GM19238 (cell line): Measurements from ENCODE around the gene CEMIP2.

Experiments
- DNase-seq: peaks from one replicate; pipeline ENCODE4 v3.0.0; 2011; ENCODE audit warnings: low spot score; ENCODE audit not compliant: insufficient read length

Gene CEMIP2

GRCh38 chr9:71746758-71747125 is 21.6 kb downstream of the CEMIP2 start:
- DNase-seq: no peak

DNA sequence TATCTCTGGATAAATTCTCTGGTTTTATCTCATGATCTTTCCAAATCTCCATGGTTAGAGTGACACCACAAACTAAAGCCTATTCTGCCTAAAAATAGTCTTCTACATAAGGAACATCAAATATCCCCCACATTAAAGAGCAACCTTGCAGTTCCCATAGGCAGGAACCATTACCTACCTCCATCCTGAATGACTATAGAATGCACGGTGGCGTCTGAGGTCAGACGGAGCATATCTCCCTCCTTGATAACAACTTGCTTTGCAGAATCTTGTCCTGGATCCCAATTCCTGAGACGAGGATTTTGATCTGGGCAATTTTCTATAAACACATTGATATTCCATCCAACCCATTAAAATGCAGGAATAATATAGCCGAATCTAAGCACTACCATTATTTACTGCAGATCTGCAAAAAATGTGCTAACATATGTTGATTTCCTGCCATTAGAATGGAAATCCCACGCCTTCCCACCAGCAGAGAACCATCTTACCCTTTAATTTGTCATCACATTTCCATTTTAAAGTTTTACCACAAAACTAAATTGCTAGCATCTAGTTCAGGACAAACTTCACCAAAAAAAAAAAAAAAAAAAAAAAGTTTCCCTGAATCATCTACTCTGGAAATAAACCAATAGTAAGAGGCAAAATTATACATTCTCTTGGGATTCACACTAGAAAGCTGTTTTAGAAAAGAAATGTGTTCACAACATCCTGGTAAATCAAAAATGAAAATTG is 22.1 kb downstream of the CEMIP2 start:
- no peak for DNase-seq

- no peak for DNase-seq
These were observed 23.4 kb downstream of the CEMIP2 start for GRCh38 chr9:71744754-71745521.

GRCh38 chr9:71743882-71744281 is 24.4 kb downstream of the CEMIP2 start:
- DNase-seq: no peak

- no peak for DNase-seq
These were observed 25.1 kb downstream of the CEMIP2 start for GRCh38 chr9:71743217-71743705.

DNA sequence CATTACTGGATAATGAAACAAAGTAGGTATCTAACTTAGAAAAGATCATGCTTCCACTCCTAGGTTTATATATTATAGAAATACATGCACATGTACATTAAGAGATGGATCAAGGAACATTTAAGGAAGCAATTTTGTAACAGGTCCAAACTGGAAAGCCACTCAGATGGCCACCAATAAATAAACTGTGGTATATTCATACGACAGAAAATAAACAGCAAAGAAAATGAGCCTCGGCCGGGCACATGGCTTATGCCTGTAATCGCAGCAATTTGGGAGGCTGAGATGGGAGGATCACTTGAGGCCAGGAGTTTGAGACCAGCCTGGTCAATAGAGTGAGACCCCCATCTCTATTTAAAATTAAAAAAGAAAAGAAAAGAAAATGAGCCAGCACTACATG is 25.6 kb downstream of the CEMIP2 start:
- DNase-seq: no peak

GRCh38 chr9:71741926-71742648 is 26.2 kb downstream of the CEMIP2 start:
- DNase-seq: no peak

DNA sequence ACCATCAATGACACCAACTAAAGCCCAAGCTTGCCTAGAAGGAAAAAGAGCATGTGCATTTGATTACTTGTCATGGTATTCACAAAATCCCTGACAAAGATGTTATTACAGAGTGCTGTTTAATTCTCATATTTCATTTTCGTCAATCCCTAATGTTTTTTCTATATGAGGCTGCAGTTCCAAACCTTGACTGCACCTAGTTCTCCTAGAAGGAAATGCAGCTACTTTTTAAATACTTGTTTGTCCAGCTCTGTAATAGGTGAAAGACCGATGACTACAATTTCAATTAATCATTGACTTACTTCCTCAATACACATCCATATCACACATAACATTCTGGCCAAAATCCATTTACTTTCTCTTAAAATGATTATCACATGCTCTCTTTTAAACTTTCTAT is 28.1 kb downstream of the CEMIP2 start:
- DNase-seq: no peak

GRCh38 chr9:71737455-71737854 is 30.9 kb downstream of the CEMIP2 start:
- no peak for DNase-seq

GRCh38 chr9:71736236-71736635 is 32.1 kb downstream of the CEMIP2 start:
- DNase-seq: no peak

DNA sequence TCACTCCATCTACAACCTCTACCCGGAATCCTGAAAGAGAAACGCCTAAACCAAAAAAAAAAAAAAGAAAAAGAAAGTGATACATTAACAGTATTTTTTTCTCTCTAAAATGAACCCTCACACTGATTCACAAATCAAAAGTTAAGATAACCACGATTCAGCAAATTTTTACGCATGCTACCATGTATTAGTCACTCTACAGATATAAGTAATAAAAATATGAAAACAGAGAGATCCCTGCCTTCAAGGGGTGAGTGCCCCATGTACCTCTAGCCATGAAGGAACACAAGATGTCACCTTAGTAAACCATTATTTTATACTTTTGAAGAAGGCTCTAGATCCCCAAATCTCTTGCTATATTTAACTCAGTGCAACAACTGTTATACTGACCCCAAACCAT is 33.4 kb downstream of the CEMIP2 start:
- no peak for DNase-seq

DNA sequence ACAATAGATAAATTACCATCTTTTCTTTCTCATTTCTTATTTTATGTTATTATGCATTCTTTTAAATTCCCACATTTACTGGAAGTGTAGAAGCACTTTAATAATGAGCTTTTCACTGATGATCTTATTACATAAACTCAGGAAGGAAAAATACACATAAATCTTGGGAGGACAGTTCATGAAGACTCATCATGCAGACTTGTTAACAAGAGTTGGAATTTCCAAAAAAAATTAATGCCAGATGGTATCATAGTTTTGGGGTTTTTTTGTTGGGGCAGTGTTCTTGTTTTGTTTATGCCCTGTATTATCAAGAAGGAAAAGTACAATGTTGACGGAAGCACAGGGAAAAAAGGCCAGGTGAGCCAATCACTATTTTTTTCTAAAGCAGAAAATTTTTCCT is 35.1 kb downstream of the CEMIP2 start:
- no peak for DNase-seq

DNA sequence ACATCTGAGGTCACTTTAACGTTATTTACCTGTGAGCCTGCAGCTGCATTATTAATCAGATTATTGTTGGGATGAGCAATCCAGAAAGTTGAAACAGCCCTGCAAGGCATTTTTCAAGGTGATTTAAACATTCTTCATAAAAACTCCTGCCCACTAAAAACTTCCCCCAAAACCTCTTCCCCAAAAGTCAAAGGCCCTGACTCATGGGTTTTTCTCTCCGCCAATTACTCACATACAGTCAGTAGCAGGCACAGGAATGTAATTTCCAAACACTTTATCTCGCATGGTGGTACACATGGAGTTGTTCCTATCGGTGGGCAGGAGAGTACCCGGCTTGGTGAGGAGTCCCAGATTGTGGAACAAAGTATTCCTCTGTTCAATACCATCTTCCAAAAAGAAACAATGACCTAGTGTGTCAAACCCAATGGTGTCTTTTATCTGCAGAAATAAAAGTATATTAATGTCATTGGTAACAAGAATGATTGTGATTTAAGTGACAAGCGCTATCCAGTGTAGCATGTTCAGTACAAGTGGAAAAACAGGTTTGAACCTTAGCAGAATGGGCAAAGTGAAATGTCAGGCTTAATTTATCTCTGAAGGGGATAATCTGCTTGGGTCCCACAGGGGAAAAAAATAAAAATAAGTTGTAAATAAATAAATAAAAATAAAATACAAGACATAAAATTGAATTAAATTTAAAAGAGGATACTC is 38.3 kb downstream of the CEMIP2 start:
- no peak for DNase-seq

GRCh38 chr9:71726723-71727122 is 41.6 kb downstream of the CEMIP2 start:
- no peak for DNase-seq

- DNase-seq: no peak
These were observed 42.5 kb downstream of the CEMIP2 start for GRCh38 chr9:71725590-71726338.

DNA sequence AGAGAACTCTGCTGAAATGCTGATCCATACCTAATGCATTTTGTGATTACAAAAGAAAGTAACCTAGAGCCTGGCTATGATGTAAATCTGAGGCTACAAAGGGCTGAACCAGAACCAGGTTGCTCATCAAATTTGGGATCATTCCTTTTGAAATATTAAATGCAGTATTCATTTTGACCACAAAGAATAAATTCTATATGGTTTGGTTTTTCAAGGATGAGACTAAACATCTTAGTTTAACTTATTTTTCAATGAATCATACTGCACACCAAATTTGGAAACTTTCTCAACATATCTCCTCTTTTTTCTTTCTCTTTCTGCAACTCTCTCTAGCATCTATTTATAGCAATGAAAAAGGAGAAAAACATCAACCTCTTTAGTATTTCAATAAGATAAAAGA is 46.5 kb downstream of the CEMIP2 start:
- no peak for DNase-seq

- DNase-seq: no peak
These were observed 48.8 kb downstream of the CEMIP2 start for GRCh38 chr9:71719562-71719961.

GRCh38 chr9:71719088-71719487 is 49.2 kb downstream of the CEMIP2 start:
- DNase-seq: no peak

GRCh38 chr9:71716138-71716909 is 52.0 kb downstream of the CEMIP2 start:
- no peak for DNase-seq

DNA sequence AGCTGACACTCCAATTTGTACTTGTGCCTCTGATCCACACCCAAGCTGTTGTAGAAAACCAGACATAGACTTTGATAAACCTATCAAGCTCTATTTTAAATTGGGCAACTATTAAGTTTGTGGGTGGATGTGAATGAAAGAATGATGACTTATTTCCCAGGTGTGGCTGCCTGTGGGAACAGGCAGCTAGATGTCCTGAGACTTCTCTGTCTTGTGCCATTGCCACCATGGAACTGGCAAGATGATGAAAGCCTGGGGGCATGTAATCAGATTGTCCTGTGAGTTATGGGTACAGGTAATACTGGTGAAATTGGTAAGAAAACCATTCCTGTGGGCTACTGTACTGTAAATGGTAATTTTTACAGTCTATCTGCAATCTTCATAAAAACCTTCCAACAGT is 57.5 kb downstream of the CEMIP2 start:
- no peak for DNase-seq
